ENCODE data around the gene TCHP. TPM values are rescaled to one million over a fixed set of nuclear protein-coding genes. Genes with fewer than 3 reads are reported as not detected.

The TCHP gene
- total RNA-seq, 1 experiment from 2014 or later = 13.3 TPM

DNA sequence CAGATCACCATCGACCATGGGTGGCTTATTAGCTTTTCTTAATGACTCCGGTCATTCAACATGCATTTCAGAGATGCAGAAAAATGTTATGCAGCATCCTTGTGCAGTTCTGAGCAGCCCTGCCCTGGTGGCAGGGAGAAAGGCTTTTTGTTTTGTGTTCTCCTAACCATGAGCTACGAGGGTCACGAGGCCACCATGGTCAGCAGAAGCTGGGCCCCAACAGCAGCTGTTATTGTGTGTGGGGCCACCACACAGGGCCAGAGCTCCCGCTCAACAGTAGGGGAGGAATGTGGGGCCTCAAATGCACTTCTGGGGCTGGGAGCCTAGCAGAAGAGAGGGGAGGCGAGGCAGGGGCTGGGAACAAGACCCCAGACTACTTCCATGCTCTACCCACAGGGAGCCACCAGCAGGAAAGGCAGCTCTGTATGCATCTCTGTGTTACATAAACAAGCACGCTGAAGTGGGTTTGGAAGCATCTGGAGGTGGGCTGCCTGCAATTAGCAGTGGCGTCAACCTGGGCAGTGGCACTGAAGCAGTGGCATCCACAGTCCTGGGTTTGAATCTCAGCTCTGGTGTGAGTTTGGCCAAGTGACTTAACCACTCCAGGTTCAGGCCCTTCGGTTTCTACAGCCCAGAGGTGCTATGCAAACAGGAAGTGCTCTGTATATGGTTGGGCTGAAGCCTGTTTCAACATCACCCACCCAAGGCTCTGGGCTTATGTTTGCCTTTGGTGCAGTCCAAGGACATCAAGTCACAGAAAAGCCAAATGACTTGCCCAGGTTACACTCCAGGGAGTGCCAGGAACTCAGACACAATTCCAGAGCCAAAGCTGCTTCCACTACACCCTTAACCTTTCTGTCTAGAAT, 36.0 kb upstream of the TCHP start:
- H4K8ac ChIP-seq (replicated peaks; ENCODE audit: insufficient read length, low read depth, low read length) = no peak overlapping the region
- no peak overlapping the region for H3K4me2 ChIP-seq (ENCODE audit: insufficient read depth, insufficient read length, low read length)
- Mint-ChIP-seq H3K36me3 (ENCODE audit: insufficient read depth in 1 of 3, low read depth in 3 of 3) (peaks cover 0 to 1% (median 0%) of the 10 kb centered on the region in 3 experiments; a peak in 1 of 7 replicates), H3K4me3 (no peak overlapping the region), H3K9me3 (no peaks in the 10 kb centered on the region), H3K27ac (peak overlapping the region in 2 of 3 experiments; percentile 30 to 48; a peak in 1 of 7 replicates), H3K27me3 (ENCODE audit: low read depth) (no peaks in the 10 kb centered on the region), H3K4me1 (peaks cover 7 to 11% of the 10 kb centered on the region in 2 experiments)
- WGBS (ENCODE audit: extremely low coverage, insufficient read length, low lambda C conversion rate) = no CpG with 5 or more reads among the region's 9 CpGs
- H2BK120ac ChIP-seq (ENCODE audit: low read depth, low read length, poor library complexity, severe bottlenecking) = no peak overlapping the region
- no peak overlapping the region for H2BK12ac ChIP-seq (ENCODE audit: insufficient read length, low read depth, low read length)
- H3K27me3 ChIP-seq (ENCODE audit: insufficient read depth, low read length) = no peaks in the 10 kb centered on the region
- H3K9ac ChIP-seq (ENCODE audit: extremely low read depth, insufficient read length, low read length) = no peak overlapping the region
- H2AK5ac ChIP-seq (ENCODE audit: insufficient read length, low read length) = no peak overlapping the region
- H3K18ac ChIP-seq (ENCODE audit: insufficient read length, low read depth, low read length) = no peak overlapping the region
- no peak for DNase-seq
- no peak overlapping the region for H4K91ac ChIP-seq (ENCODE audit: insufficient read length, low read depth, low read length)
- no peak overlapping the region for H3K27ac ChIP-seq (ENCODE audit: insufficient read length, low read depth, low read length)
- no peak overlapping the region for H3K23ac ChIP-seq (ENCODE audit: insufficient read length, low read depth, low read length)
- H2BK5ac ChIP-seq (ENCODE audit: insufficient read length, low read length) = no peak overlapping the region
- no peak overlapping the region for H2AFZ ChIP-seq (ENCODE audit: low read length)
- H4K20me1 ChIP-seq (ENCODE audit: control insufficient read depth, insufficient read depth, insufficient read length) = no peaks in the 10 kb centered on the region
- no peak overlapping the region for H4K5ac ChIP-seq (ENCODE audit: insufficient read length, low read depth, low read length)
- H2BK20ac ChIP-seq (ENCODE audit: low read depth, low read length, poor library complexity, severe bottlenecking) = no peak overlapping the region
- H3K23me2 ChIP-seq (ENCODE audit: insufficient read length, low read depth, low read length, poor library complexity, severe bottlenecking) = no peaks in the 10 kb centered on the region
- H3T11ph ChIP-seq (ENCODE audit: low read length) = no peak overlapping the region
- no peak overlapping the region for H3K56ac ChIP-seq (ENCODE audit: insufficient read length, low read depth, low read length)
- H3K14ac ChIP-seq (ENCODE audit: insufficient read depth, low read length) = peak overlapping the region; percentile 17; the same call in 1 of the 2 replicates
- H3K79me2 ChIP-seq (ENCODE audit: insufficient read depth, low read length) = no peaks in the 10 kb centered on the region
- H3K9me3 ChIP-seq (ENCODE audit: control insufficient read depth, low read depth, low read length) = no peaks in the 10 kb centered on the region
- peaks cover 2% of the 10 kb centered on the region for H3K79me1 ChIP-seq (ENCODE audit: insufficient read depth, low read depth, low read length, poor library complexity, severe bottlenecking)
- no peak for TF ChIP-seq CTCF (conservative IDR thresholded peaks at IDR 0.05)
- H3K4ac ChIP-seq (ENCODE audit: low read depth, low read length) = no peak overlapping the region
- H2BK15ac ChIP-seq (ENCODE audit: low read depth, low read length) = no peak overlapping the region
- peaks cover 4% of the 10 kb centered on the region for H3K4me1 ChIP-seq (ENCODE audit: insufficient read depth, low read length)

All from H9 (cell line).